CD14-positive monocyte (primary cell): ENCODE data around the gene SETD3. TPM values are rescaled to one million over a fixed set of nuclear protein-coding genes. Genes with fewer than 3 reads are reported as not detected.

Experiments used
- DNase-seq, 3 donors: peaks; one replicate each; pipeline ENCODE4 v3.0.0-alpha.2; 2011 to 2022
- H2AFZ ChIP-seq: 2 replicates; pipeline ENCODE4 v1.6.0; 2012; ENCODE audit warnings: mild to moderate bottlenecking, low read depth, low read length, inconsistent platforms; ENCODE audit not compliant: insufficient read depth, poor library complexity, severe bottlenecking
- H3K27ac ChIP-seq, 2 donors: 1 replicate in 1 of 2; 2 replicates in 1 of 2; pipeline ENCODE4 v1.5.1; 2012 to 2013; ENCODE audit warnings: low read length in 2 of 2, control low read depth in 1 of 2, inconsistent platforms in 1 of 2, low read depth in 1 of 2, mild to moderate bottlenecking in 1 of 2
- H3K27me3 ChIP-seq, 2 donors: one replicate each; pipeline versions ENCODE4 v1.6.0 to v1.6.1; 2011 to 2013; ENCODE audit warnings: low read length in 2 of 2; ENCODE audit not compliant: control insufficient read depth in 2 of 2, insufficient read depth in 2 of 2
- H3K36me3 ChIP-seq, 2 donors: replicated peaks in 1 of 2; 1 replicate in 1 of 2; 2 replicates in 1 of 2; pipeline versions ENCODE4 v1.5.1 to v1.6.1; 2012 to 2013; ENCODE audit warnings: low read length in 2 of 2, control low read depth in 1 of 2, inconsistent platforms in 1 of 2, mild to moderate bottlenecking in 1 of 2; ENCODE audit not compliant: insufficient read depth in 2 of 2, control insufficient read depth in 1 of 2
- H3K4me1 ChIP-seq, 2 donors: 1 replicate in 1 of 2; 2 replicates in 1 of 2; pipeline versions ENCODE4 v1.5.1 to v1.6.1; 2012 to 2013; ENCODE audit warnings: low read length in 2 of 2, control low read depth in 1 of 2, inconsistent platforms in 1 of 2, mild to moderate bottlenecking in 1 of 2, moderate library complexity in 1 of 2; ENCODE audit not compliant: insufficient read depth in 2 of 2, control insufficient read depth in 1 of 2
- H3K4me2 ChIP-seq: replicated peaks from 2 replicates; pipeline ENCODE3; 2012; ENCODE audit warnings: low read length, moderate library complexity, mild to moderate bottlenecking; ENCODE audit not compliant: poor library complexity, severe bottlenecking; ENCODE audit errors: extremely low read depth
- H3K4me3 ChIP-seq, 3 experiments: fragments of 200-600 bp in 1 of 3; sonication (generic) in 1 of 3; replicated peaks in 1 of 3; 1 replicate in 2 of 3; 2 replicates in 1 of 3; pipeline ENCODE4 v1.5.1; 2011 to 2013; ENCODE audit warnings: low read length in 3 of 3, mild to moderate bottlenecking in 3 of 3, control low read depth in 2 of 3, low read depth in 2 of 3, inconsistent platforms in 1 of 3, moderate library complexity in 1 of 3
- H3K79me2 ChIP-seq: 2 replicates; pipeline ENCODE4 v1.6.0; 2012; ENCODE audit warnings: mild to moderate bottlenecking, control low read depth, inconsistent platforms, low read length, moderate library complexity; ENCODE audit not compliant: insufficient read depth
- H3K9ac ChIP-seq: 2 replicates; pipeline ENCODE4 v1.6.0; 2017; ENCODE audit warnings: low read length, mild to moderate bottlenecking; ENCODE audit not compliant: insufficient read depth, poor library complexity, severe bottlenecking
- H3K9me3 ChIP-seq, 2 donors: replicated peaks in 1 of 2; 1 replicate in 1 of 2; 2 replicates in 1 of 2; pipeline versions ENCODE4 v1.5.1 to v1.6.1; 2012 to 2013; ENCODE audit warnings: low read length in 2 of 2, control low read depth in 1 of 2; ENCODE audit not compliant: control insufficient read depth in 1 of 2, insufficient read depth in 1 of 2
- H4K20me1 ChIP-seq: 2 replicates; pipeline ENCODE4 v1.6.0; 2012; ENCODE audit warnings: mild to moderate bottlenecking, low read length, control low read depth, moderate library complexity; ENCODE audit not compliant: insufficient read depth
- H3K27ac Mint-ChIP-seq, 7 donors: one replicate each; pipeline ENCODE4 v1.8.0; 2020; ENCODE audit warnings: mild to moderate bottlenecking in 7 of 7, mixed read lengths in 7 of 7, moderate library complexity in 6 of 7, inconsistent platforms in 2 of 7
- H3K27me3 Mint-ChIP-seq, 3 donors: one replicate each; pipeline ENCODE4 v1.8.0; 2021 to 2022; ENCODE audit warnings: low read depth in 3 of 3, mild to moderate bottlenecking in 3 of 3, mixed read lengths in 3 of 3, moderate library complexity in 3 of 3, inconsistent platforms in 1 of 3
- H3K36me3 Mint-ChIP-seq, 2 donors: one replicate each; pipeline ENCODE4 v1.8.0; 2020; ENCODE audit warnings: mixed read lengths in 2 of 2, inconsistent platforms in 1 of 2, mild to moderate bottlenecking in 1 of 2
- H3K4me1 Mint-ChIP-seq: one replicate; pipeline ENCODE4 v1.8.0; 2020; ENCODE audit warnings: mild to moderate bottlenecking, mixed read lengths
- H3K4me3 Mint-ChIP-seq, 2 donors: one replicate each; pipeline ENCODE4 v1.8.0; 2020; ENCODE audit warnings: mild to moderate bottlenecking in 2 of 2, mixed read lengths in 2 of 2, moderate library complexity in 1 of 2
- H3K9me3 Mint-ChIP-seq, 7 donors: one replicate each; pipeline ENCODE4 v1.8.0; 2020 to 2022; ENCODE audit warnings: mixed read lengths in 7 of 7, mild to moderate bottlenecking in 6 of 7, moderate library complexity in 6 of 7, inconsistent platforms in 2 of 7
- WGBS: methylation state at CpG from one replicate; pipeline ENCODE4 v1.1.5; 2013; ENCODE audit warnings: missing lambda C conversion rate; ENCODE audit not compliant: insufficient coverage; 5-methylcytosine and 5-hydroxymethylcytosine counted together
- intact Hi-C, 2 donors: fragments of 100-400 bp; cut with micrococcal nuclease; formaldehyde crosslinking; loops; one replicate each; pipeline versions ENCODE4 v1.15.0 to v1.15.1; 2023
- polyA plus RNA-seq, 3 donors: library from polyadenylated mRNA; depleted of rRNA in 1 of 3; unstranded in 2 of 3; stranded (reverse) in 1 of 3; fragments of 300-500 nt in 2 of 3; fragments of >200 nt in 1 of 3; fragmentation: Illumina TruSeq in 2 of 3; gene quantifications; 1 replicate in 2 of 3; 2 replicates in 1 of 3; pipeline ENCODE4 v1.2.3, GENCODE V29; 2012 to 2021
- TF ChIP-seq, protein P1 (sequence below): fragments of 200-600 bp; IDR thresholded peaks from one replicate; pipeline ENCODE4 v1.8.0; 2022; ENCODE audit warnings: antibody characterized with exemption, mild to moderate bottlenecking

Gene SETD3
- polyA plus RNA-seq, 3 donors = 22.9 to 39.5 (median 38.7) TPM

DNA sequence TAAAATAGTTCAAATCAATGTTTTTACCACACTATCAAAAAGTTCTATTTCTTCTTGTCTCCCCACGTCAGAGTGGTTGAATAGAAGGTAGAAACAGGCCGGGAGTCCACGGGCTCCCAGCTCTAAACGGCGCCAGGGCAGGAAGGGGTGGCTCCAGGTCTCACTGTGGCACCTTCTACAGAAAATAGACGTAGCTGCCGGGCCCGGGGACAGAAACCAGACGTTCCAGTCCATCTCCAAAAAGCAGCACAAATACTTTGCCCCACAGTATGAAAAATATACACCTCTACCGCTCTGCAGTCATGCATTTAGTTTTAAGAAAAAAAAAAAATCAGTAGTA lies 31.4 kb upstream of the SETD3 start:
- intact Hi-C loops = no loop called here
- no peak for DNase-seq
- TF ChIP-seq, protein P1, sequence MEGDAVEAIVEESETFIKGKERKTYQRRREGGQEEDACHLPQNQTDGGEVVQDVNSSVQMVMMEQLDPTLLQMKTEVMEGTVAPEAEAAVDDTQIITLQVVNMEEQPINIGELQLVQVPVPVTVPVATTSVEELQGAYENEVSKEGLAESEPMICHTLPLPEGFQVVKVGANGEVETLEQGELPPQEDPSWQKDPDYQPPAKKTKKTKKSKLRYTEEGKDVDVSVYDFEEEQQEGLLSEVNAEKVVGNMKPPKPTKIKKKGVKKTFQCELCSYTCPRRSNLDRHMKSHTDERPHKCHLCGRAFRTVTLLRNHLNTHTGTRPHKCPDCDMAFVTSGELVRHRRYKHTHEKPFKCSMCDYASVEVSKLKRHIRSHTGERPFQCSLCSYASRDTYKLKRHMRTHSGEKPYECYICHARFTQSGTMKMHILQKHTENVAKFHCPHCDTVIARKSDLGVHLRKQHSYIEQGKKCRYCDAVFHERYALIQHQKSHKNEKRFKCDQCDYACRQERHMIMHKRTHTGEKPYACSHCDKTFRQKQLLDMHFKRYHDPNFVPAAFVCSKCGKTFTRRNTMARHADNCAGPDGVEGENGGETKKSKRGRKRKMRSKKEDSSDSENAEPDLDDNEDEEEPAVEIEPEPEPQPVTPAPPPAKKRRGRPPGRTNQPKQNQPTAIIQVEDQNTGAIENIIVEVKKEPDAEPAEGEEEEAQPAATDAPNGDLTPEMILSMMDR = no peak
- H3K4me1 Mint-ChIP-seq = peaks cover 2% of the 10 kb centered on the region
- H3K4me3 ChIP-seq = no peak overlapping the region
- no peaks in the 10 kb centered on the region for H3K4me1 ChIP-seq
- H2AFZ ChIP-seq = no peak overlapping the region
- H3K9ac ChIP-seq = no peak overlapping the region
- H3K79me2 ChIP-seq = no peaks in the 10 kb centered on the region
- peaks cover 15% of the 10 kb centered on the region for H4K20me1 ChIP-seq
- H3K36me3 Mint-ChIP-seq = peaks cover 41 to 57% of the 10 kb centered on the region in 2 donors
- no peaks in the 10 kb centered on the region for H3K9me3 Mint-ChIP-seq
- H3K27me3 ChIP-seq = no peaks in the 10 kb centered on the region
- peaks cover 53 to 54% of the 10 kb centered on the region in 2 donors for H3K36me3 ChIP-seq
- H3K4me2 ChIP-seq = no peak overlapping the region
- WGBS = 100% methylated on average over 2 of the region's 10 CpGs
- H3K27me3 Mint-ChIP-seq = peaks cover 0 to 4% (median 1%) of the 10 kb centered on the region in 3 donors
- H3K4me3 Mint-ChIP-seq = no peak overlapping the region
- no peak overlapping the region for H3K27ac Mint-ChIP-seq
- no peak overlapping the region for H3K27ac ChIP-seq
- H3K9me3 ChIP-seq = no peaks in the 10 kb centered on the region

DNA sequence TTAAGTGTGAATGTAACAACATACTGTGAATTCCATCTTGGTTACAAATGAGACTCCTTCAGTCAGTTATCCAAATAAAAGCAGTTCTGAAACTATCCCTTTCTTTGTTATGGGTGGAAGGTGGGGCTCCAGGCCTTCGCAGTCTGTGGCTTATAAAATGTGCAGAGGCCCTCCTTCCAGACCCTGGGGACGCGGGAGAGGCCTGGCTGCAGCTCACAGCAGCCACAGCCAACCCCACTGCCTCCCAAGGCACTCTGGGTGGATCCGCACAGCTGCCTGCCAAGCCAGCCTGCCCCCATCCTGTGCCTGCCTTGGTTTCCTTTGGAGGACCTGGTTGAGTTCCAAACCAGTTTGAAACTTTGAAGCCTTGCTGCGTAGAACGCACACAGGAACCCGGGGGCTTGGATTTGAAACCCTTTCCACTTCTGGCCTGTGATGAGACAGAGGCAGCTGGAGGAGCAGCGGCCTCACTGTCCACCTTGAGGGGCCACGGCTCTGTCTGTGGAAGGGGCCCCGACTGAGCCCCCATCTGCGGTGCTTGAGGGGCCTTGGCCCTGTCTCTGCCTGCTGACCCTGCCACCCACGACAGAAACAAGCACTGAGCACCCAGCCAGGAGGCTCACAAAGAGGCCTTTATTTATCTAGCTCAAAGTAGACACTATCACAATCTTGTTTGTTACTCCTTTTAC lies 30.9 kb upstream of the SETD3 start:
- Mint-ChIP-seq H3K36me3 (peaks cover 46 to 62% of the 10 kb centered on the region in 2 donors), H3K4me3 (no peak overlapping the region), H3K27ac (no peak overlapping the region), H3K9me3 (no peaks in the 10 kb centered on the region), H3K4me1 (peaks cover 2% of the 10 kb centered on the region), H3K27me3 (peaks cover 0 to 4% (median 1%) of the 10 kb centered on the region in 3 donors)
- Histone ChIP-seq H3K9me3 (no peaks in the 10 kb centered on the region), H3K9ac (no peak overlapping the region), H3K4me1 (no peaks in the 10 kb centered on the region), H4K20me1 (peaks cover 15% of the 10 kb centered on the region), H3K79me2 (no peaks in the 10 kb centered on the region), H2AFZ (no peak overlapping the region), H3K27me3 (no peaks in the 10 kb centered on the region), H3K36me3 (peaks cover 58 to 60% of the 10 kb centered on the region in 2 donors), H3K4me3 (no peak overlapping the region), H3K4me2 (no peak overlapping the region), H3K27ac (no peak overlapping the region)
- TF ChIP-seq, protein P1 = no peak
- intact Hi-C loops = no loop called here
- no peak for DNase-seq
- 98% methylated on average over 10 of the region's 12 CpGs for WGBS
